ENCODE data around the gene GNAS. TPM values are rescaled to one million over a fixed set of nuclear protein-coding genes. Genes with fewer than 3 reads are reported as not detected.

Gene GNAS
- polyA plus RNA-seq, 1 experiment: 1,537 TPM

GRCh38 chr20:58908941-58909340 is 56.4 kb downstream of the GNAS start:
- POLR2A ChIA-PET: no interaction called here
- peaks cover 31% of the 10 kb centered on the region for H3K36me3 ChIP-seq (ENCODE audit: control insufficient read depth, insufficient read depth, low read length)
- TF ChIP-seq CTCF (IDR thresholded peaks at IDR 0.05; ENCODE audit: insufficient read depth, low read depth, low read length): no peak
- CTCF ChIA-PET: interaction anchor here (0.5 kb wide), 1 partner anchor 32 kb away, joined by 3 read pairs; no protein-coding TSS in a partner anchor
- H3K4me3 ChIP-seq (ENCODE audit: low read depth, low read length): no peak overlapping the region
- H3K27me3 ChIP-seq (ENCODE audit: control insufficient read depth, insufficient read depth, low read length): no peaks in the 10 kb centered on the region
- no peak for DNase-seq (ENCODE audit: low read depth)

GRCh38 chr20:58909585-58909984 is 57.1 kb downstream of the GNAS start:
- H3K36me3 ChIP-seq (ENCODE audit: control insufficient read depth, insufficient read depth, low read length): peaks cover 31% of the 10 kb centered on the region
- no peak overlapping the region for H3K4me3 ChIP-seq (ENCODE audit: low read depth, low read length)
- no peak for DNase-seq (ENCODE audit: low read depth)
- CTCF ChIA-PET: no interaction called here
- TF ChIP-seq CTCF (IDR thresholded peaks at IDR 0.05; ENCODE audit: insufficient read depth, low read depth, low read length): no peak
- POLR2A ChIA-PET: no interaction called here
- no peaks in the 10 kb centered on the region for H3K27me3 ChIP-seq (ENCODE audit: control insufficient read depth, insufficient read depth, low read length)

GRCh38 chr20:58910473-58910872 is 58.0 kb downstream of the GNAS start:
- ChIA-PET POLR2A (no interaction called here), CTCF (no interaction called here)
- no peak for DNase-seq (ENCODE audit: low read depth)
- no peak overlapping the region for H3K4me3 ChIP-seq (ENCODE audit: low read depth, low read length)
- H3K36me3 ChIP-seq (ENCODE audit: control insufficient read depth, insufficient read depth, low read length): peaks cover 30% of the 10 kb centered on the region
- no peak for TF ChIP-seq CTCF (IDR thresholded peaks at IDR 0.05; ENCODE audit: insufficient read depth, low read depth, low read length)
- no peaks in the 10 kb centered on the region for H3K27me3 ChIP-seq (ENCODE audit: control insufficient read depth, insufficient read depth, low read length)

- peaks cover 26% of the 10 kb centered on the region for H3K36me3 ChIP-seq (ENCODE audit: control insufficient read depth, insufficient read depth, low read length)
- POLR2A ChIA-PET: no interaction called here
- no peak overlapping the region for H3K4me3 ChIP-seq (ENCODE audit: low read depth, low read length)
- no peaks in the 10 kb centered on the region for H3K27me3 ChIP-seq (ENCODE audit: control insufficient read depth, insufficient read depth, low read length)
- DNase-seq (ENCODE audit: low read depth): no peak
- no peak for TF ChIP-seq CTCF (IDR thresholded peaks at IDR 0.05; ENCODE audit: insufficient read depth, low read depth, low read length)
- CTCF ChIA-PET: no interaction called here
These were observed 58.8 kb downstream of the GNAS start for GRCh38 chr20:58911309-58911708.

GRCh38 chr20:58911970-58912369 is 59.5 kb downstream of the GNAS start:
- CTCF ChIA-PET: no interaction called here
- H3K4me3 ChIP-seq (ENCODE audit: low read depth, low read length): no peak overlapping the region
- TF ChIP-seq CTCF (IDR thresholded peaks at IDR 0.05; ENCODE audit: insufficient read depth, low read depth, low read length): no peak
- peaks cover 26% of the 10 kb centered on the region for H3K36me3 ChIP-seq (ENCODE audit: control insufficient read depth, insufficient read depth, low read length)
- no peaks in the 10 kb centered on the region for H3K27me3 ChIP-seq (ENCODE audit: control insufficient read depth, insufficient read depth, low read length)
- POLR2A ChIA-PET: no interaction called here
- no peak for DNase-seq (ENCODE audit: low read depth)

Data from BJ (cell line).